ENCODE data around the gene DRAM1.
"Not testable (repeated sequence)": the region's sequence is repeated elsewhere in the genome, so short reads cannot be mapped to it uniquely, and the experiment has no call there.

The DRAM1 gene

GRCh38 chr12:101876861-101877805, at the start of gene DRAM1:
Gene DRAM1 (plus strand): TSS chr12:101877580. CDS start chr12:101877790, 210 bp downstream.
- peak; percentile 82 for DNase-seq (ENCODE audit: low spot score)

- no peak for DNase-seq (ENCODE audit: low spot score)
Observed at GRCh38 chr12:101828463-101829196, 48.8 kb upstream of the DRAM1 start.

GRCh38 chr12:101829639-101830366, 47.6 kb upstream of the DRAM1 start:
- no peak for DNase-seq (ENCODE audit: low spot score)

GRCh38 chr12:101830367-101831325, 46.7 kb upstream of the DRAM1 start, which contains the start of gene GNPTAB:
Gene GNPTAB (minus strand): TSS chr12:101830959. CDS start chr12:101830675, 284 bp downstream.
- peak; percentile 96 for DNase-seq (ENCODE audit: low spot score)

- DNase-seq (ENCODE audit: low spot score): no peak
Observed at GRCh38 chr12:101832030-101832429, 45.4 kb upstream of the DRAM1 start.

- DNase-seq (ENCODE audit: low spot score): no peak
Observed at GRCh38 chr12:101838628-101839323, 38.6 kb upstream of the DRAM1 start.

- DNase-seq (ENCODE audit: low spot score): peak; percentile 76
Observed at GRCh38 chr12:101839324-101840283, 37.8 kb upstream of the DRAM1 start.

- no peak for DNase-seq (ENCODE audit: low spot score)
Observed at GRCh38 chr12:101841069-101841468, 36.3 kb upstream of the DRAM1 start.

- no peak for DNase-seq (ENCODE audit: low spot score)
Observed at GRCh38 chr12:101845137-101845711, 32.2 kb upstream of the DRAM1 start.

GRCh38 chr12:101847325-101847724, 30.1 kb upstream of the DRAM1 start:
- DNase-seq (ENCODE audit: low spot score): no peak

GRCh38 chr12:101850199-101850598, 27.2 kb upstream of the DRAM1 start:
- DNase-seq (ENCODE audit: low spot score): no peak

GRCh38 chr12:101852998-101853397, 24.4 kb upstream of the DRAM1 start:
- DNase-seq (ENCODE audit: low spot score): no peak

GRCh38 chr12:101854747-101855146, 22.6 kb upstream of the DRAM1 start:
- DNase-seq (ENCODE audit: low spot score): no peak

- no peak for DNase-seq (ENCODE audit: low spot score)
Observed at GRCh38 chr12:101855364-101855884, 22.0 kb upstream of the DRAM1 start.

- DNase-seq (ENCODE audit: low spot score): no peak
Observed at GRCh38 chr12:101855976-101856375, 21.4 kb upstream of the DRAM1 start.

- not testable (repeated sequence) for DNase-seq (ENCODE audit: low spot score)
Observed at GRCh38 chr12:101856614-101857013, 20.8 kb upstream of the DRAM1 start.

- DNase-seq (ENCODE audit: low spot score): no peak
Observed at GRCh38 chr12:101857043-101857558, 20.3 kb upstream of the DRAM1 start.

GRCh38 chr12:101858361-101858760, 19.0 kb upstream of the DRAM1 start:
- DNase-seq (ENCODE audit: low spot score): no peak
